ENCODE data around the gene BRIP1.

DNA sequence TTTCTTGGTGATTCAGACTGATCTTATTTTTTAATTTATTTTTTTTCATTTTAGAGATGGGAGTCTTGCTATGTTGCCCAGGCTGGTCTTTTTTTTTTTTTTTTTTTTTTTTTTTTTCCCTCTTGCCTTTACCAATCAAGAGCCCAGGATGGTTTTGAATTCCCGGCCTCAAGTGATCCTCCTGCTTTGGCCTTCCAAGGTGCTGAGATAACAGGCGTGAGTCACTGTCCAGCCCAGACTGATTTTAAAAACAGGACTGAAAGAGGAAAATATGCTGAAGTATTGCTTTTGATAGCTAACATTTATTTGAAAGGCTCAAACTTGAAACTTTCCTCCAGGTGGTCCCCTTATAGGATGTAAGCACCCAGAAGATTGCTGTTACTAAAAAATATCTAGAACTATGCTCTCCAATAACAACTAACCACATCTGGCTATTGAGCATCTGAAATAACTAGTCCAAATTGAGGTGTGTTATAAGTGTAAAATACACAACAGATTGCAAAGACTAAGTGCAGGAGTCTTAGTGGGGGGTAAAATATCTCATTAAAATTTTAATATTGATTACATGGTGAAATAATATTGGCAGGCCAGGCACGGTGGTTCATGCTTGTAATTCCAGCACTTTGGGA is 15.8 kb upstream of the BRIP1 start:
- TF ChIP-seq, protein P1, sequence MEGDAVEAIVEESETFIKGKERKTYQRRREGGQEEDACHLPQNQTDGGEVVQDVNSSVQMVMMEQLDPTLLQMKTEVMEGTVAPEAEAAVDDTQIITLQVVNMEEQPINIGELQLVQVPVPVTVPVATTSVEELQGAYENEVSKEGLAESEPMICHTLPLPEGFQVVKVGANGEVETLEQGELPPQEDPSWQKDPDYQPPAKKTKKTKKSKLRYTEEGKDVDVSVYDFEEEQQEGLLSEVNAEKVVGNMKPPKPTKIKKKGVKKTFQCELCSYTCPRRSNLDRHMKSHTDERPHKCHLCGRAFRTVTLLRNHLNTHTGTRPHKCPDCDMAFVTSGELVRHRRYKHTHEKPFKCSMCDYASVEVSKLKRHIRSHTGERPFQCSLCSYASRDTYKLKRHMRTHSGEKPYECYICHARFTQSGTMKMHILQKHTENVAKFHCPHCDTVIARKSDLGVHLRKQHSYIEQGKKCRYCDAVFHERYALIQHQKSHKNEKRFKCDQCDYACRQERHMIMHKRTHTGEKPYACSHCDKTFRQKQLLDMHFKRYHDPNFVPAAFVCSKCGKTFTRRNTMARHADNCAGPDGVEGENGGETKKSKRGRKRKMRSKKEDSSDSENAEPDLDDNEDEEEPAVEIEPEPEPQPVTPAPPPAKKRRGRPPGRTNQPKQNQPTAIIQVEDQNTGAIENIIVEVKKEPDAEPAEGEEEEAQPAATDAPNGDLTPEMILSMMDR (IDR thresholded peaks at IDR 0.05) = no peak
- TF ChIP-seq POLR2A (IDR thresholded peaks at IDR 0.05) = no peak

All from uterus (tissue), 2 donors.